Mucosa of descending colon (tissue), 3 donors: ENCODE results near the gene CALHM2. TPM values are rescaled to one million over a fixed set of nuclear protein-coding genes. Genes with fewer than 3 reads are reported as not detected.

Experiments used
- ATAC-seq: fragments of 200-7000 bp; cut with Tn5 transposase; one replicate; pipeline ENCODE4 v1.9.1; 2020; ENCODE audit warnings: mild to moderate bottlenecking, moderate library complexity
- DNase-seq, 3 donors: peaks; one replicate each; pipeline ENCODE4 v3.0.0-alpha.2; 2020
- H3K36me3 ChIP-seq: fragments of 200-600 bp; one replicate; pipeline ENCODE4 v1.8.0; 2021; ENCODE audit warnings: low read depth, mild to moderate bottlenecking
- H3K4me1 ChIP-seq: fragments of 200-600 bp; one replicate; pipeline ENCODE4 v1.8.0; 2021; ENCODE audit warnings: low read depth, mild to moderate bottlenecking
- H3K4me3 ChIP-seq: fragments of 200-600 bp; one replicate; pipeline ENCODE4 v1.8.0; 2021; ENCODE audit warnings: mild to moderate bottlenecking
- H3K9me3 ChIP-seq: fragments of 200-600 bp; one replicate; pipeline ENCODE4 v1.8.0; 2021; ENCODE audit warnings: mild to moderate bottlenecking
- intact Hi-C, 2 donors: fragments of 100-400 bp; cut with DNase I in 1 of 2; cut with micrococcal nuclease in 1 of 2; formaldehyde crosslinking; loops; one replicate each; pipeline versions ENCODE4 v1.11.0 to v1.11.1; 2022; cut with DNase I, micrococcal nuclease
- total RNA-seq, 3 donors: library from RNA; stranded (reverse); fragmentation: NEBNext Ultra II Directional in 2 of 3; extraction: Animal tissue kit (Norgen Biotek cat#: 25700) in 2 of 3; gene quantifications; one replicate each; pipeline versions ENCODE4 v1.2.1 to v1.2.4, GENCODE V29; 2021 to 2023
- TF ChIP-seq, protein P1 (sequence below): fragments of 200-600 bp; IDR thresholded peaks from one replicate; pipeline ENCODE4 v1.8.0; 2022; ENCODE audit warnings: antibody characterized with exemption, mild to moderate bottlenecking
- donor health status: DM: no; HTN: no; CAD: no; lungs with moderate emphysema.
- donor health status: DM: no; HTN: no; CAD: no.
- donor health status: DM: no; HTN: yes; CAD: no.

CALHM2 gene
- total RNA-seq, 3 donors from 2014 or later, result 5.8 to 16.8 (median 12.3) TPM

DNA sequence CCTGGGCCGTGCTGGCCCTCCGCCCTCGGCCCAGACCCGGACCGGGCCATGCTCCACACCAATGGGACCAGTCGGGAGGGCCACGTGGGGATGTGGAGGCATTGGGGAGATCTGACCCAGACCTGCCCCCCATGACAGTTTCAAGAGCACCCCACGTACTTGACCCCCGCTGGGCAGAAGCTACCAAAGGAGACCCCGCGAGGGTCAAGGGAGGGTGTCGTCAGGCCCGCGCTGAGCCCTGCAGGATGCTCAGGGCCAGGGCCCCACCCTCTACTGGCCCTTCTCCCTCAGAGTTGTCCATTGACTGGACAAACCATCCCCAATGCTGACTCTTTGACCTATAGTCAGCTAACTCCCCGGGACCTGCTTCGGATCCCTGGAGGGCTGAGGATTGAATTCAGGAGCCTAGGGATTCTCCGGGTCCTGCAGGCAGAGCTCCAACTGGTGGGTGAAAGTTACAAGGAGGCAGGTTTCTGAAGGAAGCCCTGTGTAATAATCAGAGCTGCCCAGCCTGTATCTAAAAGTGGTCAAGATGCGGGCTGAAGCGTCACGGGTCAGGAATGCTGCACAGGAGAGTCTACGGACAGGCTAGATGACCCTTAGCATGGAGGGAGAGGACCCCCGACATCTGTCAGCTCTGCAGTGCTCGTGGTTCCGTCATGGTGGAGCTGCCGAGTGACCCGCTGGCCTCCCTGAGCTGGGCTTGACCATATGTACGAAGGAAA is 498 bp upstream of the CALHM2 start:
- ATAC-seq (no peak), DNase-seq (no peak)
- no peaks in the 10 kb centered on the region for H3K36me3 ChIP-seq
- peak overlapping the region; percentile 36 for H3K4me3 ChIP-seq
- peaks cover 21% of the 10 kb centered on the region for H3K4me1 ChIP-seq
- TF ChIP-seq, protein P1, sequence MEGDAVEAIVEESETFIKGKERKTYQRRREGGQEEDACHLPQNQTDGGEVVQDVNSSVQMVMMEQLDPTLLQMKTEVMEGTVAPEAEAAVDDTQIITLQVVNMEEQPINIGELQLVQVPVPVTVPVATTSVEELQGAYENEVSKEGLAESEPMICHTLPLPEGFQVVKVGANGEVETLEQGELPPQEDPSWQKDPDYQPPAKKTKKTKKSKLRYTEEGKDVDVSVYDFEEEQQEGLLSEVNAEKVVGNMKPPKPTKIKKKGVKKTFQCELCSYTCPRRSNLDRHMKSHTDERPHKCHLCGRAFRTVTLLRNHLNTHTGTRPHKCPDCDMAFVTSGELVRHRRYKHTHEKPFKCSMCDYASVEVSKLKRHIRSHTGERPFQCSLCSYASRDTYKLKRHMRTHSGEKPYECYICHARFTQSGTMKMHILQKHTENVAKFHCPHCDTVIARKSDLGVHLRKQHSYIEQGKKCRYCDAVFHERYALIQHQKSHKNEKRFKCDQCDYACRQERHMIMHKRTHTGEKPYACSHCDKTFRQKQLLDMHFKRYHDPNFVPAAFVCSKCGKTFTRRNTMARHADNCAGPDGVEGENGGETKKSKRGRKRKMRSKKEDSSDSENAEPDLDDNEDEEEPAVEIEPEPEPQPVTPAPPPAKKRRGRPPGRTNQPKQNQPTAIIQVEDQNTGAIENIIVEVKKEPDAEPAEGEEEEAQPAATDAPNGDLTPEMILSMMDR, result no peak
- no peaks in the 10 kb centered on the region for H3K9me3 ChIP-seq
- intact Hi-C loops, result no loop called here

GRCh38 chr10:103451091-103451813 is 918 bp downstream of the CALHM2 start:
- DNase-seq (peak; percentile 47 to 83 (median 60)), ATAC-seq (peak; percentile 51)
- Histone ChIP-seq H3K4me1 (peaks cover 21% of the 10 kb centered on the region), H3K36me3 (no peaks in the 10 kb centered on the region), H3K9me3 (no peaks in the 10 kb centered on the region), H3K4me3 (peak overlapping the region; percentile 36)
- intact Hi-C loops, result no loop called here
- TF ChIP-seq, protein P1, result no peak

DNA sequence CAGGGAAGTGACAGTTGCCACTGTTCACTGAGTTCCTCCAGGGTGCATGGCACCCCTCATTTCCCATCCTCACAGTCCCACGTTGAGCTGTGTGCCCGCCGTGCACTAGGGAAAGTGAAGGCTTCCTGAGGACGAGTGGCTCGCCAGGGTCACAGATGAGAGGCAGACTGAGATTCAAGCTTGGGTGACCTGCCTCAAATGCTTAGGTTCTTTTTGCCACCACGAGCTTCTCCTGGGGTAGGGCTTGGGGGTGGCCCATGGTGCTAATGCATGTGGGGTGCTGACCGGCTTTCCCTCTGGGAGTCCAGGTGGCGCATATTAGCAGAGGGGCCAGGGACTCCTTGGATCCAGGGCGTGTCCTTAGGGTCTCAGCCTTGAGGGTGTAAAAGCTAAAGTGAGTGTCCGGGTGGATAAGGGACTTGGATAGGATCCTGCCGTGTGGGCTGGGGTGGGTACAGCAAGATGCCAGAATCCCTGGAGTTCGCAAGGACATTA is 1.9 kb downstream of the CALHM2 start:
- ATAC-seq (no peak), DNase-seq (no peak)
- no peak overlapping the region for H3K4me3 ChIP-seq
- TF ChIP-seq, protein P1, result no peak
- intact Hi-C loops, result no loop called here
- H3K36me3 ChIP-seq, result no peaks in the 10 kb centered on the region
- H3K9me3 ChIP-seq, result no peaks in the 10 kb centered on the region
- peaks cover 21% of the 10 kb centered on the region for H3K4me1 ChIP-seq

- no peak for ATAC-seq
- Histone ChIP-seq H3K36me3 (no peaks in the 10 kb centered on the region), H3K4me1 (peaks cover 21% of the 10 kb centered on the region), H3K9me3 (no peaks in the 10 kb centered on the region), H3K4me3 (no peak overlapping the region)
- TF ChIP-seq, protein P1, result no peak
- DNase-seq, result peak in 1 of 3 donors; percentile 16
- intact Hi-C loops, result no loop called here
These were observed 2.7 kb downstream of the CALHM2 start for GRCh38 chr10:103449208-103450144.

DNA sequence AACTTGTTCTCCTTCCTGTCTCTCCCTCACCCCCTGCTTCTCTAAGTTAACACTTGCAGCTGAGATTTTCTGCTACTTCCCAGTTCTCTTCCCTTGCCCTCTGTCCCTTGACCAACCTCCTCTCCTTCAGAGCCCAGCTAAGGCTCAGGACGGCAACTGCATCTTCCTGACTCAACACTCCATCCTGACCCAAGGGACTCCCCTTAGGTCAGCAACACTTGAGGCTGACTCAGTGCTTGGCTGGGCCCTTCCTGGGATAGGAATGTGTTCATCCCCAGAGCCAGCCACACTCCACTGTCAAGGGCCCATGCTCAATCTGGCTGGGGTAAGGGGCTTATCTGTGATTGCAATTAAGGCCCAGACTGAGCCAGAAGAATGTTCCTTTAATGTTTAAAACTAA is 3.4 kb downstream of the CALHM2 start:
- H3K4me1 ChIP-seq, result peaks cover 21% of the 10 kb centered on the region
- DNase-seq, result peak in 2 of 3 donors; percentile 5 to 33

More for the DNA sequence above, 3.4 kb downstream of the CALHM2 start:
- no peak overlapping the region for H3K4me3 ChIP-seq
- TF ChIP-seq, protein P1, result no peak
- ATAC-seq, result peak; percentile 12
- intact Hi-C loops, result no loop called here
- H3K36me3 ChIP-seq, result no peaks in the 10 kb centered on the region
- no peaks in the 10 kb centered on the region for H3K9me3 ChIP-seq
